ENCODE data around the gene HIVEP1. TPM values are rescaled to one million over a fixed set of nuclear protein-coding genes. Genes with fewer than 3 reads are reported as not detected.

HIVEP1 gene
- total RNA-seq, 2 donors from 2014 or later: 22.3 to 34.4 TPM

DNA sequence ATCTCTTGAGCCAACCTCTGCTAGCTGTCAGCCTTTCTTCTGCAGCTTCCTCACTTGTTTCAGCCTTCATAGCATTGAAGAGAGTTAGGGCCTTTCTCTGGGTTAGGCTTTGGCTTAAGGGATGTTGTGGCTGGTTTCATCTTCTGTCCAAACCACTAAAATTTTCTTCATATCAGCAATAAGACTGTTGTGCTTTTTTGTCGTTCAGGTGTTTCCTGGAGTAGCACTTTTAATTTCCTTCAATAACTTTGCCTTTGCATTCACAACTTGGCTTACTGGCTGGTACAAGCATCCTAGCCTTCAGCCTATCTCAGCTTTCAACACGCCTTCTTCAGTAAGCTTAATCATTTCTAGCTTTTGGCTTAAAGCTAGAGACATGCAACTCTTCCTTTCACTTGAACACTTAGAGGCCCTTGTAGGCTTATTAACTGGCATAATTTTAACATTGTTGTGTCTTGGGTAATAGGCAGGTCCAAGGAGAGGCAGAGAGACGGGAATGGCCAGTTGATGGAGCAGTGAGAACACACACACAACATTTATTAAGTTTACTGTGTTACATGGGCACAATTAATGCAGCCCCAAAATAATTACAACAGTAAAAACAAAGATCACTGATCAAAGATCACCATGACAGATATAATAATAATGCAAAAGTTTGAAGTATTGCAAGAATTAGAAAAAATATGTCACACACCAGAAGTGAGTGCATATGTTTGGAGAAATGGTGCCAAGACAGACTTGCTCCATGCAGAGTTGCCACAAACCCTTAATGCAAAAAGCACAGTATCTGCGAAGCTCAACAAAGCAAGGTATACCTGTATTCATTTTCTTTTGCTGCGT lies 98.6 kb downstream of the HIVEP1 start:
- Histone ChIP-seq H3K4me1 (ENCODE audit: control insufficient read depth in 1 of 2, low read depth in 2 of 2) (no peaks in the 10 kb centered on the region), H3K27ac (no peak overlapping the region), H3K36me3 (peaks cover 6% of the 10 kb centered on the region), H3K27me3 (replicated peaks; ENCODE audit: insufficient read depth) (no peaks in the 10 kb centered on the region), H3K9me3 (no peaks in the 10 kb centered on the region), H3K4me3 (no peak overlapping the region)
- DNase-seq (ENCODE audit: low spot score) (no peak), ATAC-seq (ENCODE audit: insufficient number of reproducible peaks, low FRiP score, low read depth) (no peak)
- TF ChIP-seq, protein P1, sequence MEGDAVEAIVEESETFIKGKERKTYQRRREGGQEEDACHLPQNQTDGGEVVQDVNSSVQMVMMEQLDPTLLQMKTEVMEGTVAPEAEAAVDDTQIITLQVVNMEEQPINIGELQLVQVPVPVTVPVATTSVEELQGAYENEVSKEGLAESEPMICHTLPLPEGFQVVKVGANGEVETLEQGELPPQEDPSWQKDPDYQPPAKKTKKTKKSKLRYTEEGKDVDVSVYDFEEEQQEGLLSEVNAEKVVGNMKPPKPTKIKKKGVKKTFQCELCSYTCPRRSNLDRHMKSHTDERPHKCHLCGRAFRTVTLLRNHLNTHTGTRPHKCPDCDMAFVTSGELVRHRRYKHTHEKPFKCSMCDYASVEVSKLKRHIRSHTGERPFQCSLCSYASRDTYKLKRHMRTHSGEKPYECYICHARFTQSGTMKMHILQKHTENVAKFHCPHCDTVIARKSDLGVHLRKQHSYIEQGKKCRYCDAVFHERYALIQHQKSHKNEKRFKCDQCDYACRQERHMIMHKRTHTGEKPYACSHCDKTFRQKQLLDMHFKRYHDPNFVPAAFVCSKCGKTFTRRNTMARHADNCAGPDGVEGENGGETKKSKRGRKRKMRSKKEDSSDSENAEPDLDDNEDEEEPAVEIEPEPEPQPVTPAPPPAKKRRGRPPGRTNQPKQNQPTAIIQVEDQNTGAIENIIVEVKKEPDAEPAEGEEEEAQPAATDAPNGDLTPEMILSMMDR (IDR thresholded peaks at IDR 0.05): no peak

DNA sequence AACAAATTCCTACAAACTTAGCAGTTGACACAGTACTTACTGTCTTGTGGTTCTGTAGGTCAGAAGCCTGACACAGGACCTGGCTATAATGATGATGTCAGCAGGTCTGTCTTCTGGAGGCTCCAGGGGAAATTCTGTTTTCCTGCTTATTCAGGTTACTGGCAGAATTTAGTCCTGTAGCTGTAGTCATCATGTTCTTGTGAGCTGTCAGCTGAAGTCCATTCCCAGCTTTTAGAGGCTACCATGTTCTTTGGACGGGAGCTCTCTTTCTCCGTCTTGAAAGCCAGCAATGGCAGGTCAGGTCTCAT lies 99.2 kb downstream of the HIVEP1 start:
- ATAC-seq (ENCODE audit: insufficient number of reproducible peaks, low FRiP score, low read depth) (no peak), DNase-seq (ENCODE audit: low spot score) (no peak)
- Histone ChIP-seq H3K9me3 (no peaks in the 10 kb centered on the region), H3K27me3 (replicated peaks; ENCODE audit: insufficient read depth) (no peaks in the 10 kb centered on the region), H3K27ac (no peak overlapping the region), H3K36me3 (peaks cover 6% of the 10 kb centered on the region), H3K4me3 (no peak overlapping the region), H3K4me1 (ENCODE audit: control insufficient read depth in 1 of 2, low read depth in 2 of 2) (no peaks in the 10 kb centered on the region)
- TF ChIP-seq, protein P1 (IDR thresholded peaks at IDR 0.05): no peak

DNA sequence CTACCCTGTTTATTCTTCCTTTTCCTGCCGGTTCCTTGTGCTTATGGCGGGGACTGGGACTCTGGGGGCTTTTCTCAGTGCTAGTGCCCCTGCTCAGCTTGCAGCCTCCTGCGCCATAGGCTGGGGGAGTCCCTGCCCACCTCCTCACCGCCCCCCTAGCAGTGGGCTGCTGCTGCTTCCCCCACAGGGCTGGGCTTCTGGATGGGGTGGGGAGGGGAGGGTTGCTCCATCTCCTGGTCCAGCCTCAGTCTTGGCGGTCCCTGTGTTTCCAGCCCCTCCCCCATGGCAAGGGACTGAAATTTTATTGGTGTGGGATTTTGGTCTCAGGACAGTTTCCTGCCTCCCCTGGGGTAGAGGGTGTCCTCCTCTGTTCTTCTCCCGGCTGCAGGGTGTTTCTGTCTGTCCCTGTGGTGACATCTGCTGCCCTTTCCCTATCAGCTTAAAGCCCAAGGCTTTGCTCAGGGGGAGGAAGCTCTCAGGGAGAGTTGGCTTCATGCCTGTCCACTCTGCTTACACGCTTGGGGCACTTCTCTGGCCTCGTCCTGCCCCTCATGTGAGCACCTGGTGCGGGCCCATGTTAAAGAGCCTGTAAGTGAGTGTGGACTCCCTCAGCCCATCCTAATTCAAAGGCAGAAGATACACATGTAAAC lies 100.6 kb downstream of the HIVEP1 start:
- TF ChIP-seq, protein P1 (IDR thresholded peaks at IDR 0.05): no peak
- peaks cover 6% of the 10 kb centered on the region for H3K36me3 ChIP-seq
- no peak overlapping the region for H3K4me3 ChIP-seq
- ATAC-seq (ENCODE audit: insufficient number of reproducible peaks, low FRiP score, low read depth) (no peak), DNase-seq (ENCODE audit: low spot score) (no peak)
- peaks cover 9% of the 10 kb centered on the region for H3K9me3 ChIP-seq
- no peaks in the 10 kb centered on the region for H3K4me1 ChIP-seq (ENCODE audit: control insufficient read depth in 1 of 2, low read depth in 2 of 2)
- H3K27ac ChIP-seq: no peak overlapping the region
- H3K27me3 ChIP-seq (replicated peaks; ENCODE audit: insufficient read depth): no peaks in the 10 kb centered on the region

DNA sequence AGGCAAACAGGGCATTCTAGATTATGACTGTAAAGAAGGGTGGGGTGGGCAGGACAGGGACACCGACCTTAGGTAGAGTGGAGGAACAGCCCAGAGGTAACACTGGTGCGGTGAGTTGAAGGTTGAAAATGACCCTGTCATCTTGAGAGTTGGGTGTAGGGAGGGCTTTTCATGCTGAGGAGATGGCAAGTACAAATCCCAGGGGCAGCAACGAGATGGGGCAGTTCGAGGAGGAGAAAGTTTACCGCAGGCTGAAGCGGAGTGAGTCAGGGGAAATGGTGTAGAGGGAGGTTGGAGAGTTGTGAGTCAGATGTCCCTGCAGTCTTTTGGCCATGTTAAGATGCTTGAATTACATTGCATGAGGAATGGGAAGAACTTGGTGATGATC lies 101.1 kb downstream of the HIVEP1 start:
- no peaks in the 10 kb centered on the region for H3K27me3 ChIP-seq (replicated peaks; ENCODE audit: insufficient read depth)
- no peak overlapping the region for H3K27ac ChIP-seq
- peaks cover 6% of the 10 kb centered on the region for H3K36me3 ChIP-seq
- H3K4me1 ChIP-seq (ENCODE audit: control insufficient read depth in 1 of 2, low read depth in 2 of 2): no peaks in the 10 kb centered on the region
- H3K9me3 ChIP-seq: peaks cover 9% of the 10 kb centered on the region
- no peak overlapping the region for H3K4me3 ChIP-seq
- TF ChIP-seq, protein P1 (IDR thresholded peaks at IDR 0.05): no peak
- ATAC-seq (ENCODE audit: insufficient number of reproducible peaks, low FRiP score, low read depth) (no peak), DNase-seq (ENCODE audit: low spot score) (no peak)

DNA sequence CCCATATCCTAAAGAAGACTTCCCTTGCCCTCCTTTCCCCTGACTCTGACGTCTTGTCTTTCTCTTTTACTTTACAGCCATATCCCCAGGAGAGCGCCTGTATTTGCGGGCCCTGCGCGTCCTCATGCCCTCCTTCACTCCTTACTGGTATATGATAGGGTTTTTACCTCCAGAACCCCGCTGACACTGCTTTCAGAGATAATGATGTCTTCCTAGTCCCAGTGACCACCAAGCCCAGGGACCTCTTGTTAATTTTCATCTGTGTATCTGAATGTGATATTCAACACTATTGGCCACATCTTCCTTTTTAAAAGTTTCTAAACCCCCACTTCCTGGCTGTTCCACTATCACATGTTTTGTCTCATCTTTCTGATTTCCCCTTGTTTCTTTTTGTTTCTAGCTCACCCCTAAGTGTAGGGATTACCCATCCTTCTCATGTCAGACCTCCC lies 102.0 kb downstream of the HIVEP1 start:
- Histone ChIP-seq H3K4me1 (ENCODE audit: control insufficient read depth in 1 of 2, low read depth in 2 of 2) (no peaks in the 10 kb centered on the region), H3K4me3 (no peak overlapping the region), H3K9me3 (peaks cover 9% of the 10 kb centered on the region), H3K27me3 (replicated peaks; ENCODE audit: insufficient read depth) (no peaks in the 10 kb centered on the region), H3K36me3 (peaks cover 6% of the 10 kb centered on the region), H3K27ac (no peak overlapping the region)
- no peak for ATAC-seq (ENCODE audit: insufficient number of reproducible peaks, low FRiP score, low read depth)
- DNase-seq (ENCODE audit: low spot score): no peak
- TF ChIP-seq, protein P1 (IDR thresholded peaks at IDR 0.05): no peak
